ENCODE measurements around the gene PHF12. TPM values are rescaled to one million over a fixed set of nuclear protein-coding genes. Genes with fewer than 3 reads are reported as not detected.

The PHF12 gene
- total and polyA plus RNA-seq, 10 donors = 16.2 to 118 (median 76.1) TPM

GRCh38 chr17:28967221-28968135, 16.2 kb upstream of the PHF12 start:
- Histone ChIP-seq H3K27ac (peak overlapping the region in 6 of 8 donors; percentile 12 to 74 (median 49)), H3K36me3 (no peaks in the 10 kb centered on the region), H3K4me1 (peaks cover 0 to 40% (median 16%) of the 10 kb centered on the region in 6 donors), H3K4me3 (no peak overlapping the region), H3K9me3 (no peaks in the 10 kb centered on the region), H3K27me3 (replicated peaks in 1 of 7) (peaks cover 0 to 31% (median 8%) of the 10 kb centered on the region in 7 donors)
- no peak for TF ChIP-seq POLR2AphosphoS5 (IDR thresholded peaks at IDR 0.05)
- TF ChIP-seq, protein P1, sequence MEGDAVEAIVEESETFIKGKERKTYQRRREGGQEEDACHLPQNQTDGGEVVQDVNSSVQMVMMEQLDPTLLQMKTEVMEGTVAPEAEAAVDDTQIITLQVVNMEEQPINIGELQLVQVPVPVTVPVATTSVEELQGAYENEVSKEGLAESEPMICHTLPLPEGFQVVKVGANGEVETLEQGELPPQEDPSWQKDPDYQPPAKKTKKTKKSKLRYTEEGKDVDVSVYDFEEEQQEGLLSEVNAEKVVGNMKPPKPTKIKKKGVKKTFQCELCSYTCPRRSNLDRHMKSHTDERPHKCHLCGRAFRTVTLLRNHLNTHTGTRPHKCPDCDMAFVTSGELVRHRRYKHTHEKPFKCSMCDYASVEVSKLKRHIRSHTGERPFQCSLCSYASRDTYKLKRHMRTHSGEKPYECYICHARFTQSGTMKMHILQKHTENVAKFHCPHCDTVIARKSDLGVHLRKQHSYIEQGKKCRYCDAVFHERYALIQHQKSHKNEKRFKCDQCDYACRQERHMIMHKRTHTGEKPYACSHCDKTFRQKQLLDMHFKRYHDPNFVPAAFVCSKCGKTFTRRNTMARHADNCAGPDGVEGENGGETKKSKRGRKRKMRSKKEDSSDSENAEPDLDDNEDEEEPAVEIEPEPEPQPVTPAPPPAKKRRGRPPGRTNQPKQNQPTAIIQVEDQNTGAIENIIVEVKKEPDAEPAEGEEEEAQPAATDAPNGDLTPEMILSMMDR (IDR thresholded peaks at IDR 0.05 in 8 of 11, conservative IDR thresholded peaks at IDR 0.05 in 3 of 11) = no peak
- TF ChIP-seq POLR2A (IDR thresholded peaks at IDR 0.05) = no peak
- DNase-seq = peak; percentile 70
- intact Hi-C loops (cut with DNase I; ENCODE audit: low total_unique reads) = no loop called here
- 60 to 72% (median 69%) methylated on average over 7 of the region's 7 CpGs for WGBS, 5 donors

- no peak overlapping the region for H3K27ac ChIP-seq
- peaks cover 0 to 42% (median 12%) of the 10 kb centered on the region in 7 donors for H3K27me3 ChIP-seq (replicated peaks in 1 of 7)
- no peaks in the 10 kb centered on the region for H3K36me3 ChIP-seq
- peak; percentile 40 for DNase-seq
- H3K9me3 ChIP-seq = no peaks in the 10 kb centered on the region
- TF ChIP-seq POLR2AphosphoS5 (IDR thresholded peaks at IDR 0.05) (no peak), POLR2A (IDR thresholded peaks at IDR 0.05) (no peak)
- TF ChIP-seq, protein P1 (IDR thresholded peaks at IDR 0.05 in 8 of 11, conservative IDR thresholded peaks at IDR 0.05 in 3 of 11) = no peak
- intact Hi-C loops (cut with DNase I; ENCODE audit: low total_unique reads) = loop anchor here (2.0 kb wide), 1 partner anchor 151 kb away; no protein-coding TSS in a partner anchor
- peaks cover 0 to 29% (median 14%) of the 10 kb centered on the region in 6 donors for H3K4me1 ChIP-seq
- no peak overlapping the region for H3K4me3 ChIP-seq
- WGBS, 5 donors = 67 to 74% (median 71%) methylated on average over 8 of the region's 8 CpGs
These were observed 12.5 kb upstream of the PHF12 start for GRCh38 chr17:28963841-28964240.

GRCh38 chr17:28963055-28963611, 11.8 kb upstream of the PHF12 start:
- peaks cover 0 to 42% (median 12%) of the 10 kb centered on the region in 7 donors for H3K27me3 ChIP-seq (replicated peaks in 1 of 7)
- H3K9me3 ChIP-seq = no peaks in the 10 kb centered on the region
- no peaks in the 10 kb centered on the region for H3K36me3 ChIP-seq
- H3K4me1 ChIP-seq = peaks cover 0 to 22% (median 14%) of the 10 kb centered on the region in 6 donors
- 61 to 74% (median 65%) methylated on average over 6 of the region's 6 CpGs for WGBS, 5 donors
- H3K4me3 ChIP-seq = no peak overlapping the region
- peak; percentile 15 for DNase-seq
- intact Hi-C loops (cut with DNase I; ENCODE audit: low total_unique reads) = no loop called here
- TF ChIP-seq, protein P1 (IDR thresholded peaks at IDR 0.05 in 8 of 11, conservative IDR thresholded peaks at IDR 0.05 in 3 of 11) = no peak
- TF ChIP-seq POLR2AphosphoS5 (IDR thresholded peaks at IDR 0.05) (no peak), POLR2A (IDR thresholded peaks at IDR 0.05) (no peak)
- no peak overlapping the region for H3K27ac ChIP-seq

DNA sequence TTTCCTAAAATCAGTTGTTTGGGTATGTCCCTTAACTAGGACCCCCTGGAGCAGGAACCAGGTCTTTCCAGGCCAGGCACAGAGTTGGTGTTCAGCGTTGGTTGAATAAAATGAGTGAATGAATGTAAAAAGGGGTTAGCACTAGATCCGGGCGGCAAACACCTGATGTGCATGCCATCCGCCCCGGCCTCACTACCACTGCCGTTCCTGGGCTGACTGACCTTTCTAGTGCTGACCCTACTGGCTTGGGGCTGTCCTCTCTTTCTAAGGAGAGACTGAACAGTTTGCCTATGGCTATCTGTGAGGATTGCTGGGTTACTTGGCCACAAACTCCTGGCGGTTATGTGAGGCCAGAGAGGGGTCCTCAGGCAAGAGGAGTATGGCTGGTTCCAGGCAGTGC, 10.1 kb upstream of the PHF12 start:
- WGBS, 5 donors = 87 to 91% (median 90%) methylated on average over 7 of the region's 7 CpGs
- Histone ChIP-seq H3K9me3 (no peaks in the 10 kb centered on the region), H3K4me3 (no peak overlapping the region), H3K27me3 (replicated peaks in 1 of 7) (peaks cover 0 to 42% (median 12%) of the 10 kb centered on the region in 7 donors), H3K27ac (no peak overlapping the region), H3K36me3 (no peaks in the 10 kb centered on the region), H3K4me1 (peaks cover 0 to 7% (median 2%) of the 10 kb centered on the region in 6 donors)
- TF ChIP-seq, protein P1 (IDR thresholded peaks at IDR 0.05 in 8 of 11, conservative IDR thresholded peaks at IDR 0.05 in 3 of 11) = no peak
- no peak for TF ChIP-seq POLR2A (IDR thresholded peaks at IDR 0.05)
- TF ChIP-seq POLR2AphosphoS5 (IDR thresholded peaks at IDR 0.05) = no peak
- intact Hi-C loops (cut with DNase I; ENCODE audit: low total_unique reads) = no loop called here
- peak; percentile 36 for DNase-seq
